IPS-18a (cell line): ENCODE results near the gene C14orf180.

Experiments
- H3K27ac ChIP-seq: one replicate; pipeline ENCODE4 v1.5.1; 2013; ENCODE audit warnings: low read length
- H3K27me3 ChIP-seq: one replicate; pipeline ENCODE4 v1.6.1; 2013; ENCODE audit warnings: mild to moderate bottlenecking, low read length; ENCODE audit not compliant: control insufficient read depth, insufficient read depth
- H3K36me3 ChIP-seq: one replicate; pipeline ENCODE4 v1.6.1; 2013; ENCODE audit warnings: low read depth, low read length; ENCODE audit not compliant: control insufficient read depth
- H3K4me1 ChIP-seq: one replicate; pipeline ENCODE4 v1.6.1; 2013; ENCODE audit warnings: low read depth, low read length; ENCODE audit not compliant: control insufficient read depth
- H3K4me3 ChIP-seq: one replicate; pipeline ENCODE4 v1.5.1; 2013; ENCODE audit warnings: low read length
- H3K9ac ChIP-seq: one replicate; pipeline ENCODE4 v1.6.1; 2013; ENCODE audit warnings: mild to moderate bottlenecking, low read length, moderate library complexity
- H3K9me3 ChIP-seq: one replicate; pipeline ENCODE4 v1.6.1; 2013; ENCODE audit warnings: low read depth, low read length; ENCODE audit not compliant: control insufficient read depth

The C14orf180 gene

DNA sequence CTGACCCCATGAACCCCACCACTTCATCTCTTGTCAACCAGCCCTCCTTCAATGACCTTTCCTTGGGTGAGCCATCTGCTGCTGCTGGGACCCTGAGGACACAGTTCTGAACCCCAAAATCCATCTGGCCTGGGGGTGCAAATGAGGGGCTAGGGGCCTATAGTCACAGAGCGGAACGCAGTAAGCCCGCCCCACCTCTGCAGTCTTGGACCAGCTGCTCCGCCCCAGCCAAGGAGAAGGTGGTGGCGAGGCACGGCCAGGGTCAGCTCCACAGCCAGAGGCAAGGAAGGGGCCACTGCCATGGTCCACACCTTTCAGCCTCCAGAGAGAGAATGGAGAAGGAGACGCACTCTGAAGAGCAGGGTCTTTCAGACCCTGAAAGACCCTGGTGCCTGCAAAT lies 19.9 kb downstream of the C14orf180 start:
- H3K4me1 ChIP-seq, result no peaks in the 10 kb centered on the region
- H3K36me3 ChIP-seq, result no peaks in the 10 kb centered on the region
- no peaks in the 10 kb centered on the region for H3K9me3 ChIP-seq
- no peak overlapping the region for H3K27ac ChIP-seq
- no peak overlapping the region for H3K4me3 ChIP-seq
- H3K27me3 ChIP-seq, result peaks cover 10% of the 10 kb centered on the region
- no peak overlapping the region for H3K9ac ChIP-seq

DNA sequence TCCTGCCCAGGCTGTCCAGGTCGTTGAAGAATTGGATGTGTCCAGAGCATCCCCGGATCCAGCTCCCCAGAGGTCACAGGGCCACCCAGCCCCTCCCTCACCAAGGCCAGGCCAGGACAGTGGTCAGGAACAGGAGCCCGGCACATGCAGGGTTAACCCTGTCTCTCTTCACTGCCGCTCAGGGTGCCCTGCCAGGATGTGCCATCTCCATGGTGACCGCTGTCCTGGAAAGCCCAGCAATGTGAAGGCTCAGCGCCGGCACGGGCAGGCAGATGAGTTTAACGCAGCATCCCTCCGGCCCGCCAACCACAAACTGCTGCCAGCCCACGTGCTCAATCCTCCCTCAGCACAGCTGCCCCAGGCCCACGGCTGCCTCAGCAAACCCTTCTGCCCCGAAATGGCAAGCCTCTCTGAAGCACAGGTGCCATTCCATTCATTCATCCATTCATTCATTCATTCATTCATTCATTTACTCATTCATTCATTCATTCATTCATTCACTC lies 20.6 kb downstream of the C14orf180 start:
- Histone ChIP-seq H3K9ac (no peak overlapping the region), H3K9me3 (no peaks in the 10 kb centered on the region), H3K27me3 (peaks cover 16% of the 10 kb centered on the region), H3K27ac (no peak overlapping the region), H3K4me1 (no peaks in the 10 kb centered on the region), H3K36me3 (no peaks in the 10 kb centered on the region), H3K4me3 (no peak overlapping the region)

DNA sequence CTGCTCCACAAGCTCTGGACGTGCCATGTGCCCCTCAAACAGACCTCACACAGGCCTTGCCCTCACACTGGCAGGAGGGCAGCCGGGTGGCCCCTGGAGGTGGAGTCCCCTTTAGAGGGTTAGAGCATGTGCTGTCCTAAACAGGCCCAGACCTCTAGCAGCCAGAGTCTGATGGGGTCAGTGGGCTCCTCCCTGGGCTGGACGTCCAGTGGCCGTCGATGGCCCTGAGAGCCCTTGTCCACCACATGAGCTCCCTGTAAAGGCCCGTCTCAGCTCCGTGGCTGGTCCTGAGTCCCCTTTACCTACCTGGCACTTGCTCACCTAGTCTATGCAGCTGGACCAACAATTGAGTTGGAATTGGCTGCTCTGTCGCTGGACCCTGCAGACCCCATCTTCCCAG lies 21.2 kb downstream of the C14orf180 start:
- H3K9ac ChIP-seq, result no peak overlapping the region
- H3K36me3 ChIP-seq, result no peaks in the 10 kb centered on the region
- no peak overlapping the region for H3K27ac ChIP-seq
- H3K27me3 ChIP-seq, result peaks cover 22% of the 10 kb centered on the region
- no peaks in the 10 kb centered on the region for H3K4me1 ChIP-seq
- no peak overlapping the region for H3K4me3 ChIP-seq
- H3K9me3 ChIP-seq, result no peaks in the 10 kb centered on the region

DNA sequence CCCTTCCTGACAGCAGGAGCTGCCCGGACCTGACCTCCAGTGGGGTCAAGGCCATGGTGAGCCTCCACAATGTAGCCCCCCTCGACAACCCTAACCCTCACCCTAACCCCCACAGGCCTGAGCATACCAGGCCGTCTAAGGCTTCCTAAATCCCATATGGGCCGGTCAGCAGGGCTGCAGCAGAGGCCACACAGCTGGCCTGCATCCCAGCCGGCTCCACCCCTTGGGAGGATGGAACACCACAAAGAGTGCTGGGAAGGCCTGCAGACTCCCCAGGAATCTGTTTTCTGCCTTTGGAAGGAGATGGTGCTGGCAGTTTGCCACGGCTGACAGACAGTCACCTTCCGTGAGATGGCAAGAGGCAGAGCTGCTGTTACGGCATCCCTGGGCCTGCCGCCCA lies 22.2 kb downstream of the C14orf180 start:
- no peaks in the 10 kb centered on the region for H3K4me1 ChIP-seq
- no peak overlapping the region for H3K9ac ChIP-seq
- no peaks in the 10 kb centered on the region for H3K9me3 ChIP-seq
- H3K27me3 ChIP-seq, result peaks cover 30% of the 10 kb centered on the region
- no peaks in the 10 kb centered on the region for H3K36me3 ChIP-seq
- no peak overlapping the region for H3K4me3 ChIP-seq
- H3K27ac ChIP-seq, result no peak overlapping the region

DNA sequence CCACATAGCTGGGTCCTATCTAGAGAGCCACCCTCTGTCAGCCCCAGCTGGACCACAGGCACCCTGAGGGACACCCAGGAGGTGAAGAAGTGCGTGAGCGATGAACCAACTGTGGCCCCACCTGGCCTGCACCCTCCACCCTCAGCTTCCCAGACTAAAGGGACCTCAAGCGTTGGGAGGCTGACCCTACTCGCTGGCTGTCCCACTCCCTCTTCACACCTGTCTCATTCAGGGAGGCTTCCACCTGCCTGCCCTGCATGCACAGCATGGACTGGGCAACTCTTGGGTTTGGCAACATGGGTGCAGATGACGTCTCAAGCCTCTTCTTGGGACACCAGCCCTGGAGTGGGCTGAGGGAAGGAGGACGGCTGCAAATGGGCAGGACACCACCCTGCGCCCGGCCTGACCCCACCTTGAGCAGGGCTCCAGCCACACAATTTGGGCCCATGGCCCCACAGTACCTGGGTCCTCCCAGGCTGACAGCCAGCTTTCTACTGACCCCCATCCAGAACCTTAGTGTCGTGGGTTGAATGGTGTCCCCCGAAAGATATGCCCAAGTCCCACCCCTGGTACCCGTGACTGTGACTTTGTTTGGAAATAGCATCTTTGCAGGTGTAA lies 22.9 kb downstream of the C14orf180 start:
- Histone ChIP-seq H3K27me3 (peaks cover 32% of the 10 kb centered on the region), H3K9ac (no peak overlapping the region), H3K4me1 (no peaks in the 10 kb centered on the region), H3K9me3 (no peaks in the 10 kb centered on the region), H3K4me3 (no peak overlapping the region), H3K36me3 (no peaks in the 10 kb centered on the region), H3K27ac (no peak overlapping the region)

- no peaks in the 10 kb centered on the region for H3K9me3 ChIP-seq
- H3K27ac ChIP-seq, result no peak overlapping the region
- H3K36me3 ChIP-seq, result no peaks in the 10 kb centered on the region
- H3K4me1 ChIP-seq, result no peaks in the 10 kb centered on the region
- peaks cover 32% of the 10 kb centered on the region for H3K27me3 ChIP-seq
- H3K4me3 ChIP-seq, result no peak overlapping the region
- H3K9ac ChIP-seq, result no peak overlapping the region
These were observed 23.4 kb downstream of the C14orf180 start for GRCh38 chr14:104602933-104603325.

- peaks cover 32% of the 10 kb centered on the region for H3K27me3 ChIP-seq
- no peak overlapping the region for H3K27ac ChIP-seq
- no peaks in the 10 kb centered on the region for H3K4me1 ChIP-seq
- H3K4me3 ChIP-seq, result peak overlapping the region; percentile 54
- no peak overlapping the region for H3K9ac ChIP-seq
- no peaks in the 10 kb centered on the region for H3K36me3 ChIP-seq
- H3K9me3 ChIP-seq, result no peaks in the 10 kb centered on the region
These were observed 24.3 kb downstream of the C14orf180 start for GRCh38 chr14:104603711-104604401.

DNA sequence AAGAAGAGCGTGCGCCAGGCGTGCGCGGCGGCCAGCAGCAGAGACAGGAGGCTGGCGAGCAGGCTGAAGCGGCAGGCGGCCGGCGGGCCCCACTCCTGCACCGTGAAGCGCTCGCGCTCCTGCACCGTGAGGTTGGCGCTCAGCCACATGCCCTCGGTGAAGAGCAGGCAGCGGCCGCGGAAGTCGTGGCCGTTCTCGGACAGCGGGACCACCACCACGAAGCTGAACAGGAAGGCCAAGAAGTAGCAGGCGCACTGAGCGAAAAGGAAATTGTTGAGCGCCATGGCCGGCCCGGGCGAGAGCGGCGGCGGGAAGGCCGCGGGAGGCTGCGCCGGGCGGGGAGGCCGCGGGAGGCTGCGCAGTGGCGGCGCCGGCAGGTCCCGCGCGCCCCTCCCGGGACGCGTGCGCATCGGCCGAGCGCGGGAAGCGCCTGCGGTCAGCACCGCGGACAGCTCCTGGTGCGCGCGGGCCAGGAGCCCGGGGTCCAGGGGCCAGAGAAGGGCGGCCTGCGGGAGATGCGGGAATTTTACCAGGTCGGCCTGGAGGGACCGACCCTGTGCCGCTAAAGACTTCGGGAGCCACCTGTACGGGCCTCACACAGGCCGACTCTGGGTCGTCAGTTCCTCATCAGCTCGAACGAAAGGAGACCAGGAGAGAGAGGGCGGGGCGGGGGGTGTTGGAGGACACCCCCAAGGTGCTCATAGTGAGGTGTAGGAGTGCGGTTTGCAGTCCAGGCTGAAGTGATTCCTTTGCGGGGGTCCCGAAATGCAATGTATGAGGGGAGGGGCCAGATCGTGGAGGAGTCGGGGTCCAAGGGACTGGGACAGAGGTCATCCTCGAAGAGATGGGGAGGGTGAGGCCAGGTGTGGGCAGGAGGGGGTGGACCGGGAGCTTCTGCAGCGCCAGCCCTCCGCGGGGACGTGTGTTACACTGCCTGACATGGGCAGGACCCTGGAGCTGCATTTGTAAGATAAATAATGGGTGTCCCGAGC lies 25.2 kb downstream of the C14orf180 start, which contains the start of gene TMEM179:
Gene TMEM179 (minus strand): TSS at position 315 of the 992 bp plus-strand sequence. CDS start 31 bp downstream, at position 284.
- peaks cover 39% of the 10 kb centered on the region for H3K27me3 ChIP-seq
- H3K9ac ChIP-seq, result no peak within 1 kb of the TSS
- peak within 1 kb of the TSS; percentile 54 for H3K4me3 ChIP-seq

GRCh38 chr14:104609666-104610065 lies 30.1 kb downstream of the C14orf180 start:
- Histone ChIP-seq H3K36me3 (no peaks in the 10 kb centered on the region), H3K4me1 (no peaks in the 10 kb centered on the region), H3K27me3 (peaks cover 28% of the 10 kb centered on the region), H3K9me3 (no peaks in the 10 kb centered on the region), H3K4me3 (no peak overlapping the region), H3K9ac (no peak overlapping the region), H3K27ac (no peak overlapping the region)

More for the DNA sequence above, 25.2 kb downstream of the C14orf180 start, which contains the start of gene TMEM179:
- Histone ChIP-seq H3K4me1 (no peaks in the 10 kb centered on the region), H3K36me3 (no peaks in the 10 kb centered on the region), H3K9me3 (no peaks in the 10 kb centered on the region), H3K27ac (no peak within 1 kb of the TSS)

DNA sequence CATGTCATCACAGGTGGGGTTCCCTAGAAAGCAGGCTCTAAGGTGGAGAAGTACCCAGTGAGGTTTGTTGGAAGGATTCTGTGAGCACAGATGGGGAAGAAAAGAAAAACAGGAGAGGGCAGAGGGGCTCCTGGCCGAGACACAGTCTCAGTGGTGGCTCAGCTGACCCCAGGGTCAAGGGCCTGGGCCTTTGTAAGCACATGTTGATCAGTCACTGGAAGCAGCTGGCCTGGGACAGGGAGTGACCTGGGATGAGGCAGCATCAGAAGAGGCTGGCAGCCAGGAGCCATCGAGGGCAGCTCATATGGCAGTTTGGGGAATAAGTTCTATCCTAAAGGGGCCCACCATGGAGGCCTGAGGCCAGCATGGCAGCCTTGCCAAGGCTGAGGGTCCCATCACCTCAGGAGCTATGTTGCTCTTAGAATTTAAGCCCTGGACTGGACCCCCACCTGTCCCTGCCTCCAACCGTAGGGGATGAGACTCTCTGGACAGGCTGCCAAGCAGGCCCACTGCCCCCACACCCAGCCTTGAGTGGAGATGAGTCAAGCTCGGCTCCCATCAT lies 31.3 kb downstream of the C14orf180 start:
- Histone ChIP-seq H3K4me1 (no peaks in the 10 kb centered on the region), H3K27ac (no peak overlapping the region), H3K27me3 (peaks cover 18% of the 10 kb centered on the region), H3K36me3 (no peaks in the 10 kb centered on the region), H3K9me3 (no peaks in the 10 kb centered on the region), H3K4me3 (no peak overlapping the region), H3K9ac (no peak overlapping the region)

DNA sequence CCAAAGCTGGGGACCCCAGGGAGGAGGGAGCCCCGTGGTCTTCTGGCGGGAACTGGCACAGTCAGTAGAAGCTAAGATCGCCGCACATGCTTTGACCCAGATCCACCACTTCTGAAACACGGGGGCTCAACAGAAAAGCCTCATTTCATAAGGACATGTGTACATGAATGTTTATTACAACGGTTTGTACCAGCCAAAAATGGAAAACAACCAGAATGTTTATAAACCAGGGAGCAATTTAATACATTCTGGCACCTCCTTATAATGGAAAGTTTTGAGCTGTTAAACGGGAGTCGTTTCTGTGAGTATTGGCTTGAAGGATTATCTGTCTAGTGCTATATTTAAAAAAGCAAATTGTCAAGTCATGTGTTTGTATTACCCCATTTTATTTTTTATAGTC lies 32.3 kb downstream of the C14orf180 start:
- Histone ChIP-seq H3K27me3 (peaks cover 9% of the 10 kb centered on the region), H3K36me3 (no peaks in the 10 kb centered on the region), H3K27ac (no peak overlapping the region), H3K9me3 (no peaks in the 10 kb centered on the region), H3K4me3 (no peak overlapping the region), H3K4me1 (no peaks in the 10 kb centered on the region), H3K9ac (no peak overlapping the region)
